HUDEP-2 (cell line): ENCODE results near the gene MAGI1.
"Not testable (repeated sequence)": the region's sequence is repeated elsewhere in the genome, so short reads cannot be mapped to it uniquely, and the experiment has no call there.

Experiments used
- DNase-seq, 76 experiments: peaks; one replicate each; lab custom pipeline; 2025; ENCODE audit not compliant: unreplicated experiment in 76 of 76; lab: John Stamatoyannopoulos, UW

MAGI1 gene

DNA sequence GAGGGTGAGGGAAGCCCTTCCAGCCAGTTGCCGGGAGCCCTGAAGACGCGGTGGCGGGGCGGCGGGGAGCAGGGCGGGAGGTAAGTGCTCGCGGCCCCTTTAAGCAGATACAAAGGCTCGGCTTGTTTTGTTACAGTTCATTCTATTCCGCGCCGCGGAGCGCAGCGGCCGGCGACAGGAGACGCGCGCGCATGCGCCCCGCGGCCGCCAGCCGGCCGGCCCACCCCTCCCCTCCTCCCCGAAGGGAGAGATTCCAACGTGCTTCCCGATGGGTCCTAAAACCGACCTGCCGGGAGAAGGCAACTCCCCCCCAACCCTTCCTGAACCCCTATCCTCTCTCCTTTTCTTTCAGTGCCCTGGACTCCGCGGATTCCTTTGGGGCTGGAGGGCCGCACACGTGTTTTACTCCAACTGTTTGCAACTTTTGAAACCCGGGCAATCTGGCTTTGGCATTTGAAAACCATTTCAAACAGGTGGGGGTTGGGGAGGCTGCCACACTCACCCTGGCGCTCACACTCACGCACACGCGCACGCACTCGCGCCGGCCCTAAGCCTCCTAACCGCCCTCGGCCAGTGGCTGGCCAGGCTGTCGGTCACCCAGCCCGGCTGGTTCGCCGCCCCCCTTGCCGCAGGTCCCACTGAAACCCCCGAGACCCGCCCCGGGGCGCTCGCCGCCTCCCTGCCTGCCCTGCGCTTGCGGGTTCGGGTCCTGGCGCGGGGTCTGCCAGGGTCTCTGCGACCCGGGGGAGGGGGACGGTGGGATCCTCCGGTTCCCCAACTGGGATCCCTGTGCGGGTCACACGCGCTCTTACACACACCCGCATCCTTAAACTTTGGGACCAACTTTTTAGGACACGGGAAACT is at the start of gene MAGI1:
Gene MAGI1, minus strand, starts transcription at position 193 of the 864 bp plus-strand sequence. CDS start 610 bp downstream, outside the sequence.
- peak in 74 of 76 experiments; percentile 4 to 84 (median 67) for DNase-seq

DNA sequence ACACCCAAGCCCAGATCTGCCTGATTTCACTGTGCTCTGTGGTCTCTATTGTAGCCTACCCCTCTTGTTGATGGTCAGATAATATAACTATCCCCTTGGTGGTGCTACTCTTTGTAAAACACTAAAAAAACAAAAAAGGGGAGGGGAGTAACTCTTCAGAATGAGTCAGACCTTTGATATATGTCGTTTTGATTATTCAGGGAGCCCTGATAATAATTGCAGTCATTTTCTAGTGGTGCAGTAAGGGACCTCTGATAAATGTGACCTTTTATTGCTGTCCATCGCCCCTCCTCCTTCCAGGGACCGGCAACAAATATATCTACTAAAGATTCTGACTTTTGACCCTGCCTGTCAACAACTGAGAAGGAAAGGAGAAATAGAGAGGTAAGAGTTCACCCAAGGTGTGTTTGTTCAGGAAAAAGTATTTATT is 45.1 kb upstream of the MAGI1 start:
- no peak for DNase-seq

DNA sequence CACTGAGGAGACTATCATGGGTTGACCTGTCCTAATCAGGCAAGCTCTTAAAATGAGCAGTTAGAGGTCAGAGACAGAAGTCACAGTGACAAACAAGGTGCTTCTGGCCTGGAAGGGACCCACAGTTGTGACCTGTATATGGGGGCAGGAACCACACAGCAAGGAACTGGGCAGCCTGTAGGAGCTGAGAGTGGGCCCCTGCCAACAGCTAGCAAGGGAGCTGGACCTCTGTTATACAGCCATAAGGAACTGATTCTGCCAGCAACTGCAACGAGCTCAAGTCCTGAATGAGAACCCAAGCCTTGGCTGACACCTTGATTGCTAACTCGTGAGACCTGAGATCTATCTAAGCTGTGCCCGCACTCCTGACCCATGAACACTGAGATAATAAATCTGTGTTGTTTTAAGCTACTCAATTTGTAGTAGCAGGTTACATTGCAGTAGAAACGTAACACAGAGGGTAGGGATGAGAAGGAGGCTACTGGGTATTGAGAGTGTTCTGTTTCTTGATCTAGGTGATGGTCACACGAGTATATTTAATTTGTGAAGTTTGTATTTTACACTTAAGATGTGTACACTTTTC is 44.5 kb upstream of the MAGI1 start:
- DNase-seq, result no peak

DNA sequence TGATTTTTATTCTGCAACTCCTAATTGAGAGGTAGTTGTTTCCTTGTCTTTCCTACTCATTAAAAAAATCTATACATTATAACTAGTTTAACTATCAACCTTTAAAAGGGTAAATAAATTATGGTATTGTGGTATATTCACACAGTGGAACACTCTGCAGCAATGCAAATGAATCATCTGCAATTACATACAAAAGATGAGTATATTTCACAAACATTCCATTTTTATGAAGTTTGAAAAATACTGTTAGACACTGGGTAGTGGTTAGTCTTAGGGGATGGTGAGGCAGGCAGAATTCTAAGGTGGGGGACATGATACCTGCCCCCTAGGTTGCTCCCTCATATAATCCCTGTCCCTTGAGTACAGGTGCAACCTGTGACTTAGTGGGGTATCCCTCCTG is 44.0 kb upstream of the MAGI1 start:
- DNase-seq, result no peak

DNA sequence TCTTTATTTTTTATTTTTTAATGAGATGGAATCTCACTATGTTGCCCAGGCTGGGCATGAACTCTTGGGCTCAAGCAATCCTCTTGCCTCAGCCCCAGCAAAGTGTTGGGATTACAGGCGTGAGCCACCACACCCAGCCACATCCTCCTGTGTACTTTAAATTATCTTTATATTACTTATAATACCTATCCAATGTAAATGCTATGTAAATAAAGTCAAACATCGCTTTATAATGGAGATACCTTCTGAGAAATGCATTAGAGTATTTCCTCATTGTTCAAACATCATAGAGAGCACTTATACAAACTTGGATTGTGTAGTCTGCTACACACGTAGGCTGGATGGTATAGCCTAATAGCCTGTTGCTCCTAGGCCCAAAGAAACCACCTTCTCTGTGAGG is 41.4 kb upstream of the MAGI1 start:
- DNase-seq, result no peak

DNA sequence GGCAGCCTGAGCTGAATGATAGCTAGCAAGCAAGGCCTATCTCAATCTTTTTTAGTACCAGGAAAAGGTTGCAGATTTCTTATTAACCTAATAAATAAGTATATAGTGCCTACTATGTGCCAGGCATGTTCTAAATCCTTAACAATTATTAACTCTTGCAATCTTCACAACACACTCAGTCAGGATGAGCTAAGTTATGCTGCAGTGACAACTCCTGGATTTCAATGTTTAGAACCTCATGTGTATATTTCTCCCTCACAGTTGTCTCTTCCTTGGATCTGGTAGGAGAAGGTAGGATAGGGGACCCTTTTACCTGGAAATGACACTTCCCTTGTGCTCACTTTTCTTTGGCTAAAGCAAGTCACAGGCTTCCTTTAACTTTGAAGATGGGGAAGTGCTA is 39.3 kb upstream of the MAGI1 start:
- no peak for DNase-seq

DNA sequence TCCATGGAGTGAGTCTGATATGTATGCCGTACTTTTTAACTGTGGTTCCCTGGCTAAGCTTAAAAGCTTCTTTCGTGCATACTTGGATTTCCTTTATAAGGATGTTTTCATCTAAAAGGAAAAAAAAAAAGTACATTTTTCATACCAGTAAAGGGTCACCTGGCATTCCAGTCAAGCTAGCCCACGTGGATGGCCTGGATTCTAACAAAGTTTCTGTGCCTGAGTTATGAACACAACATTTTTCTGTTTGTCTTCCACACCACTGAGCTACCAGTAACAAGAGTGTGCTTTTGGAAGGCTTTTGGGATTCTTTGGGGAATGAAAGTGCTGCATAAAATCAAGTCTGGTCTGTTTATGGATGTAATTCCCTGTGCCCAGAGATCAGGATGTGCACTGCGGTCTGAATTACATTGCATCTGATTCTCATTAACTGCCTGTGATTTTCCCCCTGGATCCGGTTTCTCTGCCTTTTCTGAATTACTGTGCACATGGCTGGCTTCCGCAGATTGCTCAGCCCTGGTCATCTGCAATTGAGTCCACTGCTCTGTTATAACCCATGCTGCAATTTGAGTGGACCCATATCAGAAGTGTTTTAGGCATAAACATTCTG is 38.2 kb upstream of the MAGI1 start:
- DNase-seq, result no peak

DNA sequence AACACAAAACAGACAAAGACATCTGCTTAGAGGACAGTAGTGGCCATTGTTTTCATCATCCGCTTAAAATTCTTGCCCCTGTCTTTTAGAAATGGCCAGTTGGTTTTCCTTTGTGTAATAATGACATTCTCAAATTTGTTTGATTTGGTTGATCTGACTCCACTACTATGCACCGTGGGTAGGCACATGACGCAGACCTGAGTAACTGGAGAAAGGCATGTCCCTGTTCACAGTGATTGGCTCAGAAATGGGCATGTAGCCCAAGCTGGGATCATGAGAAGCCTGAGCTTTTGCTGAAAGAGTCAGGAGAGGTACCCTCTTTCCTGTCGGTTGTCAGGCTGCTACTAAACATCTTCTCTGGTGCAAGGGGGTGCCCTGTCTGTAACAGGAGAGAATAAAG is 36.6 kb upstream of the MAGI1 start:
- no peak for DNase-seq

DNA sequence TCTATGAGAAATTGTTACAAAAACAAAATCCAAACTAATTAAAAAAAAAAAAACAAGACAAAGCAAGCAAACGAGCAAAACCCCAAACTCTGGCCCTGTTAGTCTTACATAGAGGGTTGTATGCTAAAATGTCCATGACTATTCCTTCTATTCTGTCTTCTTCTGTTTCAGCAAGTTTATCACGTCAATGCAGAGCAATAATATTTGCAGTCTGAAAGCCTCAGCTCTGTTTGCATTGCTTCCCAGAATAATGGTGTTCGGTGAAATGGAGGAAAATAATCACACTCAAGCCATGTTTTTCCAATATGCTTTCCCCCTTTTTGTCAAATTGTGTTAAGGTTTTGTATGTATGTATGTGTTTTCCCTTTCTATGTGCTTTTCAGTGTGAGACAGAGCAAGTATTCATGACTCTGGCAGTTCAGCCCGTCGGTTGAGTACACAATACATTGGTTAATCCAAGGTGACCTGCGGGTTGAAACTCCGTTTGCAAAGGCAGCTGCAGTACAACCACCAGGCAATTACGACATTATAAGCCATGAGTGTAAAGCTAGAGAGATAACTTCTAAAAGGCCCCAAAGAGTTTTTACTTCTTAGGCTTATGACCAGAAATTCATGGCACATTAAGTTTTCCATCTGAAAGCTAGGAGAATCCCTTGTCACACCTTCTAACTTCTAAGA is 34.9 kb upstream of the MAGI1 start:
- no peak for DNase-seq

DNA sequence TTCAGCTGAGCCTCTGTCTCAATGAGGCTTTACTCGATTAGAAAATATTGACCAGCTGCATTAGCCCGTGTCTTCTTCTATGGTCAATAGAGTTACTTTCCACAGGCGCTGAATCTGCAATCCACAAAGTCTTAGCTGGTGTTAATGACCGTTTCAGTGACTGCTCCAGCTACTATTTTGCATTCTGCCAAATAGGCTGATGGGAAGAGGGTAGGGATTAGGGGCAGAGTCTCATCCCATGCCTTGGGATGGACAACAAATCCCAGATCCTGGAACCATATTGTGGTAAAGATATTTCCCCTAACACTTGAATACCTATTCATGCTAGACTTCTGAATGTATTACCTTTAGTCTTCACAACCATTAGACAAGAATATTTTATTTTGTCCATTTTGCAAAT is 29.5 kb upstream of the MAGI1 start:
- no peak for DNase-seq

DNA sequence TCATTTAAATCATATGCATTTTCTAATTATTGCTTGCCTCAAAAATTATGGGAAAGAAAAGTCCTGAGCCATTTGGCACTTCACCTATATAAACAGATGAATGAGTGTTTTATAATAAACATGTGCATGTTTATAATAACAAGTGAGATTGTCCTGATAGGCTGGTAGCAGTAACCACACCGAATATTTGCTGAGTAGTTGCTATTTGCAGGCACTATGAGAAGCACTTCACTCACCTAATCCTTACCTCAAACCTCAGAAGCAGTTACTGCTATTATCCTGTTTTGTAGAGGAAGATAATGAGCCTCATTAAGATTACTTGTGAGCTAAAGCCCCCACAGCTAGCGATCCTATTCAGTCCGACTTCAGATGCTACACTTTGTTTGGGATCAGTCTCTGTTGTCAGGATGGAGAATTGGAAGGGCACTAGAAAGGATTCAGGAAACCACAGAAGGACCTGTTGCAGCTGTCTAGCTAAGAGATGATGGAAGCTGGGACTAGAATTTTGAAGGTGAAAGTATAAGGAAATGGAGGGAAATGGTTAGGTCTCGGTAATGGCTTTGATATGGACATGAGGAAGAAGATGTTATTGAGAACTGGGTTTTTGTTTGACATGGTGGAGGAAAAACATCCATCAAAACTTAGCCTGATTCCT is 28.4 kb upstream of the MAGI1 start:
- DNase-seq, result no peak

DNA sequence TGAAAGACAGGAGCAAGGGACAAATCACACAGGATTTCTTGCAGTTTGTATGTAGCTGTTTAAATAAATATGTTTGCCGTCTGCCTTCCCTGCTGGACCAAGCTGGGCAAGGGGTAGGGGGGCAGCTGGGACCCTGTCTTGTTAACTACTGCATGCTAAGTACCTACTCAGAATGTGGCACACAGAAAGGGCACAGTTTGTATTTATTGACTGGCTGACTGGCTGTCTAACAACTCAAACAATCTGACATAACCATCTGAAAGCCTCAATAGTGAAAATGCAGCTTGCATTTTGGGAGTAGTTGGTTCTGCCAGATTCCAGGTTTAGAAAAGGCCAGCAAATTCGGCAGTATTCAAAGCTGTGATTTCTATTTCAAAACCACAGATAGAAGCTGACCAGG is 16.6 kb upstream of the MAGI1 start:
- no peak for DNase-seq

DNA sequence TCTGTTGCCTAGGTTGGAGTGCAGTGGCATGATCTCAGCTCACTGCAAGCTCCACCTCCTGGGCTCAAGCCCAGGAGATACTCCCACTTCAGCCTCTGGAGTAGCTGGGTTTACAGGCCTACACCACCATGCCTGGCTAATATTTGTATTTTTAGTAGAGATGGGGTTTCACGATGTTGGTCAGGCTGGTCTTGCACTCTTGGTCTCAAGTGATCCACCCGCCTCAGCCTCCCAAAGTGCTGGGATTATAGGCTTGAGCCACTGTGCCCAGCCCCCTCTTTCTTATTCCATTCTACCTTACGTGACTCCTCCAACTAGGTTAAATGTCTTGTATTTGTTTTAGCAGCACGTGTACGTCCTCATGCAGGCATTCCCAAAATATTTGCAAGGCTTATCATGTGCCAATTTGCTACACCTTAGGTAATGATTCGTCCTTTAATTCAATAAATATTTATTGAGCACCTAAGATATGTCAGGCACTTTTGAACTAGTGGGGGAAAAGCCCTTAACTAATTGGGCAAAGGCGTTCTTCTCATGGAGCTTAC is 14.9 kb upstream of the MAGI1 start:
- no peak for DNase-seq

DNA sequence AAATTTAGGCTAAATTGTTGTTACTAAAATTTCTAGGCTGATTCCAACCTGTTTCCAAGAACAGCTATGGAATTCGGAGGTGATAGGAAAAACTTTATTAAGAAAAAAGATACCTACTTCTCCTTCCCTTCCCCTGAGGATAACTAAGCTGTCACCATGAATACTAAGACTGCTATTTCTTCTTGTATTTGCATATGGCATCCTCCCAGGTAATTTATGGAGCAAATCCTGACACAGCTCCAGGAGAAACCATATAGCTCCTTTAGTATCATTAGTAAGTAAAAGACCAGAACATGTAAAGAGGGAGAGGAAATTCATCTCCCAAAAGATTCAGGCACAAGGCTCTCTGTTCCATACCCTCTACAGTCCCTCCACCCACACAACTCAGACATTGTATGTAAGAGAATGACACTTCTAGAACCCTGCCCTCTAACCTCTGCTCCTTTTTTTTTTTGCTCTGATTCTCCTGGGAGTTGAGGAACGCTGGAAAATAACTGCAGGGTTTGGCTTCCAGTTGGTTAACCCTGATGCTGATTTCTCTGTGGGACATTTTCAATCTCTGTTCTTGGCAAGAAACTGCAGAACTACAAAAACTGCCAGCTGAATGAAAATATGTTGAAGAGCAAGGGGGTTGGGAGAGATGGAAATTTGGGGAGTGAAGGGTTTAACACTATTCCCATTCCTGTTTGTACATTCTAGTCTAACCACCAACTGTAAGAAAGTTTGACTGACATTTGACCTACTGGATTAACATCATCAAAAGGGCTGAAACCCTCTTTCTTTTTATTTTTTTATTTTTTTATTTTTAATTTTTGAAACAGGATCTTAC is 14.2 kb upstream of the MAGI1 start:
- DNase-seq, result no peak

DNA sequence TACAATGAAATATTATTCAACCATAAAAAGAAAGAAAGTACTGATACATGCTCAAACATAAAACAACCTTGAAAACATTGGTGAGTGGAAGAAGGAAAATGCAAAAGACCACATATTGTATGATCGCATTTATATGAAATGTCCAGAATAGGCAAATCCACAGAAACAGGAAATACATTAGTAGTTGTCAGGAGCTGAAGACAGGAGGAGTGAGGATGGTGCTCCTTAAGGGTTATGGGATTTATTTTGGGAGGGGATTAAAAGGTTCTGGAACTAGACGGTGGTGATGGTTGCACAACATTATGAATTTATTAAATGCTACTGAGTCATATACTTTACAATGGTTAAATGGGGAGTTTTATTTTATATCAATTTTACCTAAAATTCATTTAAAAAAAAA is 12.1 kb upstream of the MAGI1 start:
- DNase-seq, result no peak

DNA sequence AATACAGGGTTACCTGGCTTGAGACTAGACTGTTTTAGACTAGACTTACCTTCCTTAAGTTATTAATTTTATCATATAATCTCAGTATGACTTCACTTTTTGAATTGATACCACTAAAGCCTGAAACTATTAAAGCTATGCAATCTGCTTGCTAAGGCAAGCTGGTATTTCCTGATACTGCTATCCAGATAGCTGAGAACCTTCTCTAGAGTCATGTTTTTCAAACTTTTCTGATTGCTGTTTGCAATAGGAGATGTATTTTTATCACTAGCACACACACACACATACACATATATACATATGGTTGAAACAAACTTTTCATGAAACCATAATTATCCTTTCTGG is 9.3 kb upstream of the MAGI1 start:
- no peak for DNase-seq

DNA sequence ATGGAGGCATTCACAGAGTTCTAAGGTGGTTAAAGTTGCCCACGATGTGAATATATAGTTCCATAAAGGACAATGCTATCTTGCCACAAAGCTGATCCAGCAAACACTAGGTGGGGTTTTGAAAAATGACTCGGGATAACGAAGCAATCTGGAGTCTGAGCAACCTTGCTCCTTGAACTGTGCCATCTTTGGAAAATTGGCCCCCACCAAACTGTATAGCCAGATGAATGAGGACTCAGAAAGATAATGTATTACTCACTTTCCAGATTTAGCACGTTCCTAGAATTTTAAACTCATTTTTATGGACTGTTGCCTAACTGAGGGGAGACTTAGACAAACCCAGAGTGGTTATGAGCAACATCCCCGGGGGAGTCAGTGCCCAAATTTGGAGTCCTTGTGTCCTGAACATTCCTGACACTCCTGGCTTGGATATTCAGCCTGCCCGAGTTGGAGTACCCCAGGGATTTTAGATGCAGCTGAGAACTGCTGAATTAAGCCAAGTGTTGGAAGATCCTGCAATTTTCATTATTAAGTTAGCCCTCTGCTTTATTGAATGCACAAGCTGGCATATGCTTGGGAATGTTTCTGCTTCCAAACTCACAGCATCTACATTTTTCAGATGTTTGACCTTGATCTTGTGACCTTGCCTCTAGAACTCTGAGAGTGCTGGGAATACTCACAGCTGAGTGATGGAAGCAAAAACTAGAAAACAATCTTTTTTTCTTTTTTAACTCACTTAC is 8.8 kb upstream of the MAGI1 start:
- DNase-seq, result no peak

DNA sequence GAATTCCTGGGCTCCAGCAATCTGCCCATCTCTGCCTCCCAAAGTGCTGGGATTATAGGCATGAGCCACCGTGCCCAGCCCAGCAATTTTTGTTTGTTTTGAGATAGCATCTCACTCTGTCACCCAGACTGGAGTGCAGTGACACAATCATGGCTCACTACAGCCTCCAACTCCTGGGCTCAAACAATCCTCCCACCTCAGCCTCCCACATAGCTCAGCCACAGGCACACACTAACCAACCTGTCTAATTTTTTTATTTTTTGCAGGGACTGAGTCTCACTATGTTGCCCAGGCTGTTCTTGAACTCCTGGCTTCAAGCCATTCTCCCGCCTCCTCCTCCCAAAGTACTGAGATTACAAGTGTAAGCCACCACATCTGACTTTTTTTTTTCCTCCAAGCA is 7.6 kb upstream of the MAGI1 start:
- not testable (repeated sequence) for DNase-seq

DNA sequence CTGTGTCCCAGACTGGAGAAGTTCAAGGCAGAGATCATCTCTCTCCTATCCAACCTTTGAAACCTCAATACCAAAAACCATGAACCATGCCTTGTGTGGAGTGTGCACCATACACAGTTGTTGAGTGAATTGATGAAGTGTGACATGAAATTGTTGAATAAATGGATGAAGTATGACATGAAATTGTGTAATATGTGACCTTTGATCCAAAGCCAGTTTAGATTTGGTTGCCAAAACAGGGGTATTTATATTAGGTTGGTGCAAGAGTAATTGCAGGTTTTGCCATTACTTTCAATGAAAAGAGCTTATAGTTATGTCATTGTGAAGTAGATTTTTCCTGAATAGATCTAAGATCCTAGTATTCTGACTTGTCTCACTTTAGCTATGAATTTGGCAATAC is 3.1 kb upstream of the MAGI1 start:
- DNase-seq, result no peak
